Liver (tissue), 9 donors: Measurements from ENCODE around the gene HP. TPM values are rescaled to one million over a fixed set of nuclear protein-coding genes. Genes with fewer than 3 reads are reported as not detected.

Experiments used
- DNase-seq: peaks from one replicate; pipeline ENCODE4 v3.0.0-alpha.2; 2017; ENCODE audit warnings: low spot score
- H3K27ac ChIP-seq, 2 donors: one replicate each; pipeline ENCODE4 v1.7.0; 2013; ENCODE audit warnings: inconsistent platforms in 2 of 2, low read length in 2 of 2, control low read depth in 1 of 2, low read depth in 1 of 2, mild to moderate bottlenecking in 1 of 2
- H3K27me3 ChIP-seq, 4 donors: one replicate each; pipeline versions ENCODE4 v1.6.1 to v1.7.0; 2013; ENCODE audit warnings: low read length in 3 of 4, inconsistent platforms in 1 of 4, mild to moderate bottlenecking in 1 of 4, moderate library complexity in 1 of 4; ENCODE audit not compliant: control insufficient read depth in 4 of 4, insufficient read depth in 4 of 4
- H3K36me3 ChIP-seq, 4 donors: one replicate each; pipeline versions ENCODE4 v1.6.1 to v1.7.0; 2013; ENCODE audit warnings: low read length in 3 of 4, mild to moderate bottlenecking in 3 of 4, low read depth in 1 of 4, moderate library complexity in 1 of 4; ENCODE audit not compliant: control insufficient read depth in 4 of 4, insufficient read depth in 3 of 4
- H3K4me1 ChIP-seq, 4 donors: one replicate each; pipeline versions ENCODE4 v1.6.1 to v1.7.0; 2013; ENCODE audit warnings: low read length in 3 of 4, mild to moderate bottlenecking in 3 of 4, moderate library complexity in 1 of 4; ENCODE audit not compliant: control insufficient read depth in 4 of 4, insufficient read depth in 4 of 4
- H3K4me3 ChIP-seq, 3 donors: one replicate each; pipeline versions ENCODE4 v1.6.1 to v1.7.0; 2013; ENCODE audit warnings: low read length in 3 of 3, control low read depth in 1 of 3, low read depth in 1 of 3, mild to moderate bottlenecking in 1 of 3
- H3K9ac ChIP-seq, 2 donors: one replicate each; pipeline ENCODE4 v1.7.0; 2013; ENCODE audit warnings: low read length in 2 of 2, mild to moderate bottlenecking in 2 of 2, moderate library complexity in 2 of 2, control low read depth in 1 of 2, low read depth in 1 of 2
- H3K9me3 ChIP-seq, 4 donors: one replicate each; pipeline versions ENCODE4 v1.6.1 to v1.7.0; 2013; ENCODE audit warnings: low read length in 3 of 4; ENCODE audit not compliant: control insufficient read depth in 4 of 4
- ATF3 ChIP-seq: IDR thresholded peaks from 2 replicates; pipeline ENCODE4 v1.6.1; 2016; ENCODE audit warnings: antibody characterized with exemption
- CTCF ChIP-seq: fragments of 150-350 bp; IDR thresholded peaks from 2 replicates; pipeline ENCODE4 v1.5.1; 2017; ENCODE audit warnings: improper control_type of control experiment, low read depth, low read length; ENCODE audit not compliant: missing input control
- EGR1 ChIP-seq, 2 donors: IDR thresholded peaks; 2 replicates each; pipeline ENCODE4 v1.6.1; 2016 to 2018; ENCODE audit warnings: antibody characterized with exemption in 2 of 2, low read depth in 2 of 2
- FOXA1 ChIP-seq: IDR thresholded peaks from 2 replicates; pipeline ENCODE4 v1.6.1; 2016; ENCODE audit warnings: antibody characterized with exemption
- FOXA2 ChIP-seq: IDR thresholded peaks from 2 replicates; pipeline ENCODE4 v1.6.1; 2016; ENCODE audit warnings: antibody characterized with exemption
- GABPA ChIP-seq, 2 donors: IDR thresholded peaks in 1 of 2; conservative IDR thresholded peaks in 1 of 2; 2 replicates each; pipeline ENCODE4 v1.6.1; 2016; ENCODE audit warnings: antibody characterized with exemption in 2 of 2, mild to moderate bottlenecking in 1 of 2, moderate library complexity in 1 of 2
- HNF4A ChIP-seq, 2 donors: conservative IDR thresholded peaks; 2 replicates each; pipeline ENCODE4 v1.6.1; 2016; ENCODE audit warnings: antibody characterized with exemption in 2 of 2, mild to moderate bottlenecking in 2 of 2
- HNF4G ChIP-seq: IDR thresholded peaks from 2 replicates; pipeline ENCODE4 v1.6.1; 2016; ENCODE audit warnings: antibody characterized with exemption
- JUND ChIP-seq, 2 donors: IDR thresholded peaks; 2 replicates each; pipeline ENCODE4 v1.6.1; 2016; ENCODE audit warnings: antibody characterized with exemption in 2 of 2
- MAX ChIP-seq: IDR thresholded peaks from 2 replicates; pipeline ENCODE4 v1.6.1; 2016; ENCODE audit warnings: antibody characterized with exemption
- NR2F2 ChIP-seq: IDR thresholded peaks from 2 replicates; pipeline ENCODE4 v1.6.1; 2016; ENCODE audit warnings: antibody characterized with exemption
- RAD21 ChIP-seq, 2 donors: IDR thresholded peaks; 2 replicates each; pipeline ENCODE4 v1.6.1; 2016; ENCODE audit warnings: antibody characterized with exemption in 2 of 2, mild to moderate bottlenecking in 2 of 2
- REST ChIP-seq: IDR thresholded peaks from 2 replicates; pipeline ENCODE4 v1.6.1; 2016; ENCODE audit warnings: antibody characterized with exemption, mild to moderate bottlenecking
- RXRA ChIP-seq, 2 donors: IDR thresholded peaks; 2 replicates each; pipeline ENCODE4 v1.6.1; 2017 to 2018; ENCODE audit warnings: antibody characterized with exemption in 2 of 2, mild to moderate bottlenecking in 1 of 2
- SP1 ChIP-seq: IDR thresholded peaks from 2 replicates; pipeline ENCODE4 v1.6.1; 2018; ENCODE audit warnings: antibody characterized with exemption, mild to moderate bottlenecking
- TAF1 ChIP-seq: conservative IDR thresholded peaks from 2 replicates; pipeline ENCODE4 v1.6.1; 2016; ENCODE audit warnings: antibody characterized with exemption, mild to moderate bottlenecking
- YY1 ChIP-seq: IDR thresholded peaks from 2 replicates; pipeline ENCODE4 v1.6.1; 2016; ENCODE audit warnings: antibody characterized with exemption, mild to moderate bottlenecking
- ZBTB33 ChIP-seq: IDR thresholded peaks from 2 replicates; pipeline ENCODE4 v1.6.1; 2016; ENCODE audit warnings: antibody characterized with exemption
- polyA plus RNA-seq, 2 donors: library from polyadenylated mRNA; stranded (reverse) in 1 of 2; unstranded in 1 of 2; fragments of 200-250 nt in 1 of 2; fragments of >200 nt in 1 of 2; fragmentation: Nextera tagmentation in 1 of 2; extraction: Ambion mirVana in 1 of 2; gene quantifications; one replicate each; pipeline versions ENCODE4 v1.2.1 to v1.2.3, GENCODE V29; 2013 to 2015
- total RNA-seq, 2 donors: library from RNA; depleted of rRNA; stranded (reverse); fragments of >200 nt; gene quantifications; one replicate each; pipeline ENCODE4 v1.2.3, GENCODE V29; 2014
- donor health status: healthy.
- donor health status: healthy.
- donor health status: healthy.
- donor health status: healthy.
- donor health status: healthy.

The HP gene
- total and polyA plus RNA-seq, 4 donors, result 13,922 to 117,679 (median 53,485) TPM

- Histone ChIP-seq H3K9me3 (peaks cover 0 to 2% (median 0%) of the 10 kb centered on the region in 4 donors), H3K27me3 (no peaks in the 10 kb centered on the region), H3K9ac (no peak overlapping the region), H3K27ac (no peak overlapping the region), H3K4me3 (no peak overlapping the region), H3K36me3 (no peaks in the 10 kb centered on the region), H3K4me1 (peaks cover 9 to 54% (median 41%) of the 10 kb centered on the region in 4 donors)
- no peak for DNase-seq
- no peak for TF ChIP-seq FOXA2
- no peak for TF ChIP-seq ZBTB33
- no peak for TF ChIP-seq CTCF
- TF ChIP-seq REST, result no peak
- TF ChIP-seq JUND (IDR thresholded peaks at IDR 0.05), result no peak
- no peak for TF ChIP-seq TAF1
- TF ChIP-seq ATF3, result no peak
- TF ChIP-seq GABPA (IDR thresholded peaks at IDR 0.05 in 1 of 2, conservative IDR thresholded peaks at IDR 0.05 in 1 of 2), result no peak
- no peak for TF ChIP-seq RAD21 (IDR thresholded peaks at IDR 0.05)
- no peak for TF ChIP-seq MAX
- TF ChIP-seq HNF4A (conservative IDR thresholded peaks at IDR 0.05), result no peak
- TF ChIP-seq FOXA1, result no peak
- no peak for TF ChIP-seq YY1
- no peak for TF ChIP-seq RXRA (IDR thresholded peaks at IDR 0.05)
- no peak for TF ChIP-seq EGR1 (IDR thresholded peaks at IDR 0.05; ENCODE audit: low read depth in 2 of 2)
- TF ChIP-seq NR2F2, result no peak
- TF ChIP-seq HNF4G, result no peak
- TF ChIP-seq SP1, result no peak
These were observed 5.2 kb upstream of the HP start for GRCh38 chr16:72049110-72049509.
